Pancreas (tissue), 10 donors: ENCODE results near the gene CBX4. TPM values are rescaled to one million over a fixed set of nuclear protein-coding genes. Genes with fewer than 3 reads are reported as not detected.
A peak's percentile ranks its signal among the peaks of the same experiment; 100 is the strongest.

Experiments
- ATAC-seq, 4 donors: fragments of 200-7000 bp; cut with Tn5 transposase; one replicate each; pipeline versions ENCODE4 v1.8.0 to v1.9.1; 2020; ENCODE audit warnings: mild to moderate bottlenecking in 4 of 4, moderate library complexity in 4 of 4
- DNase-seq, 6 donors: peaks; one replicate each; pipeline ENCODE4 v3.0.0-alpha.2; 2020
- FAIRE-seq: peaks from 2 replicates; lab custom pipeline; 2012; peaks lifted over from hg19 to GRCh38; lab: Jason Lieb, UNC
- H3K27ac ChIP-seq, 4 donors: fragments of 200-600 bp; sonication (generic); 1 replicate in 3 of 4; 2 replicates in 1 of 4; pipeline versions ENCODE4 v1.5.0 to v1.8.0; 2020
- H3K27me3 ChIP-seq, 4 donors: fragments of 200-600 bp; one replicate each; pipeline ENCODE4 v1.8.0; 2021
- H3K36me3 ChIP-seq, 3 donors: fragments of 200-600 bp; sonication (generic) in 1 of 3; one replicate each; pipeline versions ENCODE4 v1.5.0 to v1.8.0; 2020 to 2021
- H3K4me1 ChIP-seq, 3 donors: fragments of 200-600 bp; one replicate each; pipeline ENCODE4 v1.8.0; 2021
- H3K4me3 ChIP-seq, 4 donors: fragments of 200-600 bp; sonication (generic) in 2 of 4; one replicate each; pipeline versions ENCODE4 v1.5.0 to v1.8.0; 2020 to 2021
- H3K9me3 ChIP-seq, 4 donors: fragments of 200-600 bp; one replicate each; pipeline ENCODE4 v1.8.0; 2021
- WGBS, 2 donors: extraction: QIAGEN DNeasy Blood & Tissue Kit; methylation state at CpG; one replicate each; pipeline ENCODE4 v1.1.7; 2013; 5-methylcytosine and 5-hydroxymethylcytosine counted together
- intact Hi-C, 3 donors: fragments of 100-400 bp; cut with DNase I; formaldehyde crosslinking; loops; one replicate each; pipeline versions ENCODE4 v1.11.1 to v1.14.2; 2022
- polyA plus RNA-seq, 2 donors: library from polyadenylated mRNA; stranded (reverse); fragments of 200-250 nt; gene quantifications; one replicate each; pipeline ENCODE4 v1.2.3, GENCODE V29; 2013
- total RNA-seq, 6 donors: library from RNA; stranded (reverse); fragmentation: NEBNext Ultra II Directional in 4 of 6; extraction: Animal tissue kit (Norgen Biotek cat#: 25700) in 4 of 6; gene quantifications; one replicate each; pipeline versions ENCODE4 v1.2.1 to v1.2.4, GENCODE V29; 2021 to 2023
- TF ChIP-seq, protein P1 (sequence below), 4 donors: fragments of 200-600 bp; sonication (generic) in 3 of 4; IDR thresholded peaks; one replicate each; pipeline versions ENCODE4 v1.5.0 to v1.8.0; 2021; ENCODE audit warnings: antibody characterized with exemption in 4 of 4
- donor health status: healthy with polysubstance abuse.
- donor health status: DM: no; HTN: no; CAD: no; lungs with moderate emphysema.
- donor health status: DM: no; HTN: no; CAD: no.
- donor health status: control.
- donor health status: control.
- donor health status: Bipolar disorder and iron deficiency.
- donor health status: DM: yes; HTN: yes; CAD: no.
- donor health status: DM: no; HTN: no; CAD: no.
- donor health status: DM: no; HTN: no; CAD: no.
- donor health status: DM: yes; HTN: yes; CAD: no.

CBX4 gene
- total and polyA plus RNA-seq, 8 donors, result 11.1 to 42.4 (median 18.0) TPM

DNA sequence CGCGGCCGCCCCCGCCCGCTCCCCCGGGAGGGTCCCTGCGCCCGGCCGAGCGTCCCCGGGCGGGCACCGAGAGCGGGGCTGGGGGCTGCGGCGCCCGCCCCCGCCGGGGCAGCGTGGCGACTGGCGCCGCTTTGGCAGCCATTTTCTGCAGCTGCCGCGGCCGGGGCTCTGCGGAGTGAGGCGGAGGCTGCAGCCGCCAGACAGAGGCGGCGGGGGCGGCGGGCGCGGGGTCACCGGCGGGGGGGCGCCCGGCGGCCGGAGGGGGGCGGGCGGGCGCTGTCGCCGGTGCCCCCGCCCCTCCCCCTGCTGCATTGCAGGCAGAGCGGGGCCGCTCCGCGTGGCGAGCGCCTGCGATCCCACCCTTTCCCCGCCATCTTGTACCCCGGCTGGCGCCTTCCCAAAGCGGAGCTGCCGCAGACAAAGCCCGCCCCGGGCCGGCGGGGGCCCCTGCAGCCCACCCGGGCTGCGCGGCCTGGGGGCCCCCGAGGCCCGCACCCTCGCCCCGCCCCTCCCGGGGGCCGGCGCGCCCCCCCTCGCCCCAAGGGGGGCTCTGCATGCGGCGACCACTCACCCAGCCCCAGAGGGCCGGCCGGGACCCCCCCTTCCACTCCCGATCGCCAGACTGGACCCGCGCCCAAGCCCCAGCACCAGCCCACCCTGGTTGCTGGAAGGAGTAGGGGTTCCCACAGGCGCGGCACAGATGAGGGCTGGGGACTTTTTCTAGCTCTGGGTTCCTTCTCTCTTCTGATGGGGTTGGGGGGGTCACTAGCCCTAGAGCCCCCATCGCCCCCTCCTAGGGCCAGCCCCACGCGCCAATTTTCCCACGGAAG, 25.7 kb downstream of the CBX4 start:
- FAIRE-seq (no peak), ATAC-seq (no peak), DNase-seq (peak in 3 of 6 donors; percentile 67 to 81 (median 70))
- H3K36me3 ChIP-seq, result no peaks in the 10 kb centered on the region
- H3K4me1 ChIP-seq, result peaks cover 21 to 36% (median 22%) of the 10 kb centered on the region in 3 donors
- intact Hi-C loops, result no loop called here
- TF ChIP-seq, protein P1, sequence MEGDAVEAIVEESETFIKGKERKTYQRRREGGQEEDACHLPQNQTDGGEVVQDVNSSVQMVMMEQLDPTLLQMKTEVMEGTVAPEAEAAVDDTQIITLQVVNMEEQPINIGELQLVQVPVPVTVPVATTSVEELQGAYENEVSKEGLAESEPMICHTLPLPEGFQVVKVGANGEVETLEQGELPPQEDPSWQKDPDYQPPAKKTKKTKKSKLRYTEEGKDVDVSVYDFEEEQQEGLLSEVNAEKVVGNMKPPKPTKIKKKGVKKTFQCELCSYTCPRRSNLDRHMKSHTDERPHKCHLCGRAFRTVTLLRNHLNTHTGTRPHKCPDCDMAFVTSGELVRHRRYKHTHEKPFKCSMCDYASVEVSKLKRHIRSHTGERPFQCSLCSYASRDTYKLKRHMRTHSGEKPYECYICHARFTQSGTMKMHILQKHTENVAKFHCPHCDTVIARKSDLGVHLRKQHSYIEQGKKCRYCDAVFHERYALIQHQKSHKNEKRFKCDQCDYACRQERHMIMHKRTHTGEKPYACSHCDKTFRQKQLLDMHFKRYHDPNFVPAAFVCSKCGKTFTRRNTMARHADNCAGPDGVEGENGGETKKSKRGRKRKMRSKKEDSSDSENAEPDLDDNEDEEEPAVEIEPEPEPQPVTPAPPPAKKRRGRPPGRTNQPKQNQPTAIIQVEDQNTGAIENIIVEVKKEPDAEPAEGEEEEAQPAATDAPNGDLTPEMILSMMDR (IDR thresholded peaks at IDR 0.05), result no peak
- no peaks in the 10 kb centered on the region for H3K9me3 ChIP-seq
- peaks cover 0 to 18% (median 7%) of the 10 kb centered on the region in 4 donors for H3K27me3 ChIP-seq
- 3 to 14% methylated on average over 19 to 89 of the region's 89 CpGs for WGBS, 2 donors
- H3K4me3 ChIP-seq, result peak overlapping the region in 2 of 4 donors; percentile 34 to 35
- H3K27ac ChIP-seq, result no peak overlapping the region

DNA sequence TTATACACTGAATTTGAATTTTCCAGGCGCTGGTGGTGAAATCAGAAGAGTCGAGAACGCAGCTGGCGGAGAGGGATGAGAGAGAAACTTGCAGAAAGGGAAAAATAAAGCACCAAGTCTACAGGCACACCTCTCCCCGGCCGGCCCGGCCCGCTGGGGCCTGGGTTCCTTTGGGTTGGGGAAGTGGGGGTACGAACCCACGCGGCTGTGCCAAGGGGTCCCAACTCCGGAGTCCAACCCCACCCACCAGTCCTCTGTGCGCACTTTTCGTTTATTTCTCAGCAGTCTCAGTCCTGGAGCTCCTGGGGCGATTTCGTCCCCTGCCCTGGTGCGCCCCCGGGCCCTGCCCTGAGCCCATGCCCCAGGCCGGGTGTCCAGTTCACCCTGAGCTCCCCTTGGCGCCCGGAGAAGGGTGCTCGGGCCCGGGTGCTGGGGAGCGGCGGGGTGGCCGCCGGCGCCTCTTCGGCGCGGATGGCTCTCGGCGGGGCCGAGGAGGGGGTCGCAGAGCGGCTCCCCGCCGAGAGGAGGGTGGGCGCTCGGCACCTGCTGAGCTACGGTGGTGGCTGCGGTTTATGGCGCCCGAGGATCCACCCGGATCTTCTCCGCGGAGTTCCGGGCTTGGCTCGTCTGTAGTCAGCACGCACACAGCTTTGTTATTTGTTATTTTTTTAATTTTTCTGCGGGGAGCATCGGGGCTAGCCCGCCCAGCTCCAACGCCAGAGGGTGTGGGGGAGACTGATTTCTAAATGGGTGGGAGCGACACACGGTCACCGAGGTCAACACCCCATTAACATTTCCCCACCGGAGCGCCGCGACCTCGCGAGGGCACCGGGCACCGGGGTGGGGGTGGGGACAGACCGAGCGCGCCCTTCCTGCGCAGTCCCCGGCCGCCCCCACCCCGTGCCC, 26.6 kb downstream of the CBX4 start:
- H3K9me3 ChIP-seq, result no peaks in the 10 kb centered on the region
- H3K27me3 ChIP-seq, result peaks cover 0 to 22% (median 7%) of the 10 kb centered on the region in 4 donors
- TF ChIP-seq, protein P1 (IDR thresholded peaks at IDR 0.05), result no peak
- no peak for FAIRE-seq
- peaks cover 21 to 36% (median 22%) of the 10 kb centered on the region in 3 donors for H3K4me1 ChIP-seq
- WGBS, 2 donors, result 12 to 13% methylated on average over 53 to 72 of the region's 72 CpGs
- H3K4me3 ChIP-seq, result peak overlapping the region in 2 of 4 donors; percentile 34 to 35
- peak in 2 of 6 donors; percentile 59 to 60 for DNase-seq
- H3K36me3 ChIP-seq, result no peaks in the 10 kb centered on the region
- intact Hi-C loops, result no loop called here
- H3K27ac ChIP-seq, result no peak overlapping the region
- no peak for ATAC-seq

DNA sequence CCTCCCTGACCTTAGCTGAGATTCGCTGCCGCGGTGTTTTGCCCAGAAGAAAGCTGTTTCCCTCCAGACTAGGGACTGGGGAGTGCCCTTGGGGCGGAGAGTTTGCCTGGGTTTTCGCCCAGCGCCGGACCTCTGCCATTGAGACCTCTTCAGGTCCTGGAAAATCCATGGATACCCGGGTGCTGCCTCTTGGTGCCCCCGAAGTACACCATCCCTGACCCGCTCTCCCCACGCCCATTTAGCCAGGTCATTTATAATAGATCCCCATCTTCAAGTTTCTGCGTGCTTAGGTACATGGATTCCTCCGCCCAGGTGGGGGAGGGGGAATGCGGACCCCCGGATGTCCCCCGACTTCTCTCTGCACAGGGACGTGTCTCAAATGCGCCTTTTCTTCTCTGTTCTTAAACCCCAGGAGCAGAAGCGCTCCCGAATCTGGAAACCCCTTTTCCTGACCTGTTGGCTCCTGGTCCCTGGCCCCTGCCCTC, 27.3 kb downstream of the CBX4 start:
- Histone ChIP-seq H3K27ac (no peak overlapping the region), H3K4me3 (peak overlapping the region in 1 of 4 donors; percentile 7), H3K36me3 (no peaks in the 10 kb centered on the region), H3K4me1 (peaks cover 21 to 36% (median 22%) of the 10 kb centered on the region in 3 donors), H3K9me3 (no peaks in the 10 kb centered on the region), H3K27me3 (peaks cover 0 to 24% (median 7%) of the 10 kb centered on the region in 4 donors)
- FAIRE-seq (no peak), DNase-seq (peak in 2 of 6 donors; percentile 66 to 77), ATAC-seq (no peak)
- WGBS, 2 donors, result 18 to 19% methylated on average over 20 of the region's 20 CpGs
- intact Hi-C loops, result no loop called here
- TF ChIP-seq, protein P1 (IDR thresholded peaks at IDR 0.05), result no peak

DNA sequence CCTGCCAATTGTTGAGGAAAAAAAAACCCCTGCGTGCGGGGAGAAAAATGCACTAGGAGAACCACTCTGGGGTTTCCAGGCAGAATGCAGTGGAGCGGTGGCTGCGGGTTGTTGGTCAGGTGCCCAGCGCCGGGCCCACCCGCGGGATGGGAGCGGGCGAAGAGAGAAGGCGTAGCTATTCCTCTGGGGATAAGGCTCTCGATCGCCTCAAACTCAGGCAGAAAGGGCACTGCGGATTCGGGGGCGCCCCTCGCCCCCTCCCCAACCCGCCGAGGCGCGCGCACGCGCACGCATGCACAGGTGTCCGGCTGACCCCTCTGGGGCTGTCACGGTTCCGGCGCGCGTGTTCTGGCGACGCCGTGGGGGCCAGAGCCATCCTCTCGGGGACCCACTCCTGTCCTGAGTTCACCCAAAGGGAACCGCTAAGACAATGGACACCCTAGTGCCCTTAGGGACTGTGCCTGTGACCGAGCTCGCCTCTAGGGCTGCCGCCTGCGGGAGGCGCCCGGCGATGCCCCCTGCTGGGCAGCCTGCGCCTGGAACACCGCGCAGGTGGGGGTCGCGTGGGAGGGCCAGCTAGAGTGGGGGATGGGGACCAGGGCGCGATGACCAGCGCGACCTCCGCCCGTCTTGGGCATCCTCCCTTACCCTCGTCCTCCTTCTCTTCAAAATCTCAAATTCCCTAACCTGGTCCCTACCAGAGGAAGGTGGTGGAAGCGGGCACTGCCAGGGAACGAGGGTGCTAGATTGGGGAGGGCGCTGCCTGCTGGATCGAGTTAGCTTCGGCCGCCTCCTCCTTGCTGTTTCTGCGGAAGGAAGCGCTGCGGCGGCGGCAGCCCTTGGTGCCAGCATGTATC, 28.0 kb downstream of the CBX4 start:
- no peak for FAIRE-seq

More for the DNA sequence above, 28.0 kb downstream of the CBX4 start:
- Histone ChIP-seq H3K27me3 (peaks cover 3 to 30% (median 8%) of the 10 kb centered on the region in 4 donors), H3K9me3 (no peaks in the 10 kb centered on the region), H3K36me3 (no peaks in the 10 kb centered on the region), H3K27ac (no peak overlapping the region), H3K4me3 (peak overlapping the region in 1 of 4 donors; percentile 7), H3K4me1 (peaks cover 21 to 36% (median 22%) of the 10 kb centered on the region in 3 donors)
- WGBS, 2 donors, result 2% methylated on average over 57 to 66 of the region's 66 CpGs
- ATAC-seq, result peak; percentile 23 to 58 (median 54)
- TF ChIP-seq, protein P1 (IDR thresholded peaks at IDR 0.05), result peak; percentile 8 to 56 (median 54)
- intact Hi-C loops, result no loop called here
- peak in 4 of 6 donors; percentile 55 to 78 (median 66) for DNase-seq
